IMR-90 (cell line): ENCODE measurements around the gene ANKRD53. TPM values are rescaled to one million over a fixed set of nuclear protein-coding genes. Genes with fewer than 3 reads are reported as not detected.

Source experiments
- ATAC-seq: fragments of 200-7000 bp; cut with Tn5 transposase; 2 replicates; pipeline ENCODE4 v1.9.1; 2020; ENCODE audit warnings: low read depth, mild to moderate bottlenecking, moderate library complexity
- BruUV-seq: library from RNA; stranded (reverse); fragments of 400-500 nt; replicated peaks from 2 replicates; lab custom pipeline; 2021; lab: Mats Ljungman, UMichigan
- CTCF ChIA-PET: fragments of 300-600 bp; formaldehyde crosslinking; extraction: SDS; loops from one replicate; lab custom pipeline; 2021; ENCODE audit warnings: antibody characterized with exemption; lab: Yijun Ruan, JAX
- POLR2A ChIA-PET: fragments of 300-600 bp; sonication (Branson Sonifier 250); formaldehyde crosslinking; loops from one replicate; lab custom pipeline; 2022; ENCODE audit warnings: antibody characterized with exemption; ENCODE audit not compliant: unreplicated experiment; lab: Charles Lee
- DNase-seq: peaks from one replicate; pipeline ENCODE4 v3.0.0; 2013
- H2AFZ ChIP-seq: replicated peaks from 2 replicates; pipeline ENCODE3; 2013; ENCODE audit warnings: low read length, mild to moderate bottlenecking; ENCODE audit not compliant: poor library complexity
- H2AK5ac ChIP-seq: 2 replicates; pipeline ENCODE4 v1.6.1; 2013; ENCODE audit warnings: low read depth, low read length, inconsistent platforms
- H2AK9ac ChIP-seq: replicated peaks from 2 replicates; pipeline ENCODE3; 2013; ENCODE audit warnings: mild to moderate bottlenecking, low read depth, low read length, moderate library complexity; ENCODE audit not compliant: poor library complexity
- H2BK120ac ChIP-seq: 2 replicates; pipeline ENCODE4 v1.6.1; 2013; ENCODE audit warnings: low read depth, low read length, inconsistent platforms
- H2BK15ac ChIP-seq: 3 replicates; pipeline ENCODE4 v1.6.1; 2013; ENCODE audit warnings: low read depth, low read length, inconsistent platforms
- H2BK20ac ChIP-seq: 2 replicates; pipeline ENCODE4 v1.6.1; 2013; ENCODE audit warnings: low read depth, mild to moderate bottlenecking, inconsistent platforms, low read length, moderate library complexity
- H2BK5ac ChIP-seq: 2 replicates; pipeline ENCODE4 v1.6.1; 2013; ENCODE audit warnings: mild to moderate bottlenecking, low read depth, low read length, inconsistent platforms; ENCODE audit not compliant: poor library complexity, severe bottlenecking
- H3K14ac ChIP-seq: replicated peaks from 2 replicates; pipeline ENCODE4 v1.6.1; 2013; ENCODE audit warnings: low read depth, low read length, inconsistent platforms
- H3K18ac ChIP-seq: 2 replicates; pipeline ENCODE4 v1.6.1; 2013; ENCODE audit warnings: low read depth, low read length, control low read depth
- H3K23ac ChIP-seq: 2 replicates; pipeline ENCODE4 v1.6.1; 2013; ENCODE audit warnings: low read depth, low read length, inconsistent platforms
- H3K27ac ChIP-seq: 2 replicates; pipeline ENCODE4 v1.5.1; 2013; ENCODE audit warnings: mild to moderate bottlenecking, control low read depth, low read length; ENCODE audit not compliant: insufficient read depth
- H3K27me3 ChIP-seq: 2 replicates; pipeline ENCODE4 v1.6.1; 2013; ENCODE audit warnings: low read length; ENCODE audit not compliant: control insufficient read depth, insufficient read depth
- H3K36me3 ChIP-seq: 2 replicates; pipeline ENCODE4 v1.6.1; 2013; ENCODE audit warnings: low read length, mixed read lengths; ENCODE audit not compliant: control insufficient read depth, insufficient read depth
- H3K4ac ChIP-seq: 2 replicates; pipeline ENCODE4 v1.6.1; 2013; ENCODE audit warnings: low read depth, low read length, inconsistent platforms
- H3K4me1 ChIP-seq: 2 replicates; pipeline ENCODE4 v1.6.1; 2013; ENCODE audit warnings: low read length, mixed read lengths; ENCODE audit not compliant: control insufficient read depth, insufficient read depth
- H3K4me2 ChIP-seq: 2 replicates; pipeline ENCODE4 v1.6.1; 2013; ENCODE audit warnings: low read depth, mild to moderate bottlenecking, control low read depth, low read length, moderate library complexity
- H3K4me3 ChIP-seq: 2 replicates; pipeline ENCODE4 v1.5.1; 2013; ENCODE audit warnings: low read depth, mild to moderate bottlenecking, control low read depth, low read length, moderate library complexity; ENCODE audit not compliant: insufficient read depth
- H3K56ac ChIP-seq: 2 replicates; pipeline ENCODE4 v1.6.1; 2013; ENCODE audit warnings: low read length, inconsistent platforms; ENCODE audit not compliant: insufficient read depth; ENCODE audit errors: extremely low read depth
- H3K79me1 ChIP-seq, 2 experiments: 2 replicates each; pipeline ENCODE4 v1.6.1; 2013; ENCODE audit warnings: low read length in 2 of 2, inconsistent platforms in 1 of 2, low read depth in 1 of 2
- H3K9ac ChIP-seq: 2 replicates; pipeline ENCODE4 v1.6.1; 2013; ENCODE audit warnings: low read depth, low read length, control low read depth
- H3K9me1 ChIP-seq: 2 replicates; pipeline ENCODE4 v1.6.1; 2013; ENCODE audit warnings: low read length, inconsistent platforms; ENCODE audit not compliant: insufficient read depth
- H3K9me3 ChIP-seq: 2 replicates; pipeline ENCODE4 v1.6.1; 2013; ENCODE audit warnings: low read length; ENCODE audit not compliant: control insufficient read depth, insufficient read depth
- H4K20me1 ChIP-seq: 2 replicates; pipeline ENCODE4 v1.6.1; 2013; ENCODE audit warnings: low read length, inconsistent platforms; ENCODE audit not compliant: insufficient read depth
- H4K5ac ChIP-seq: 2 replicates; pipeline ENCODE4 v1.6.1; 2013; ENCODE audit warnings: mild to moderate bottlenecking, low read depth, low read length, control low read depth
- H4K8ac ChIP-seq, 2 experiments: 2 replicates each; pipeline ENCODE4 v1.6.1; 2013; ENCODE audit warnings: low read depth in 2 of 2, low read length in 2 of 2, control low read depth in 1 of 2, inconsistent platforms in 1 of 2
- H4K91ac ChIP-seq: 2 replicates; pipeline ENCODE4 v1.6.1; 2013; ENCODE audit warnings: low read depth, low read length, inconsistent platforms; ENCODE audit not compliant: insufficient read depth
- BHLHE40 ChIP-seq: fragments of 150-350 bp; IDR thresholded peaks from 2 replicates; pipeline ENCODE4 v1.6.1; 2016; ENCODE audit warnings: mild to moderate bottlenecking, low read depth, low read length
- CEBPB ChIP-seq: IDR thresholded peaks from 2 replicates; pipeline ENCODE4 v1.6.1; 2012; ENCODE audit warnings: low read depth, low read length, improper control_type of control experiment
- CHD1 ChIP-seq: IDR thresholded peaks from 2 replicates; pipeline ENCODE4 v1.6.1; 2012; ENCODE audit warnings: low read depth, low read length, improper control_type of control experiment
- FOS ChIP-seq: fragments of 150-350 bp; IDR thresholded peaks from 2 replicates; pipeline ENCODE4 v1.6.1; 2016; ENCODE audit warnings: low read depth, low read length
- MAFK ChIP-seq: IDR thresholded peaks from 2 replicates; pipeline ENCODE4 v1.6.1; 2012; ENCODE audit warnings: low read depth, low read length, improper control_type of control experiment
- MAZ ChIP-seq: IDR thresholded peaks from 2 replicates; pipeline ENCODE4 v1.6.1; 2012; ENCODE audit warnings: low read depth, mild to moderate bottlenecking, low read length, improper control_type of control experiment, moderate library complexity, borderline replicate concordance
- MXI1 ChIP-seq: IDR thresholded peaks from 2 replicates; pipeline ENCODE4 v1.6.1; 2012; ENCODE audit warnings: low read depth, mild to moderate bottlenecking, low read length, moderate library complexity, borderline replicate concordance
- NFE2L2 ChIP-seq: fragments of 150-350 bp; IDR thresholded peaks from 2 replicates; pipeline ENCODE4 v1.6.1; 2016; ENCODE audit warnings: low read depth, mild to moderate bottlenecking, low read length
- POLR2A ChIP-seq: IDR thresholded peaks from 2 replicates; pipeline ENCODE4 v1.6.1; 2012; ENCODE audit warnings: mild to moderate bottlenecking, low read depth, low read length
- RAD21 ChIP-seq: IDR thresholded peaks from 2 replicates; pipeline ENCODE4 v1.6.1; 2012; ENCODE audit warnings: low read length, improper control_type of control experiment
- RCOR1 ChIP-seq: IDR thresholded peaks from 2 replicates; pipeline ENCODE4 v1.6.1; 2012; ENCODE audit warnings: mild to moderate bottlenecking, low read length, improper control_type of control experiment; ENCODE audit not compliant: insufficient replicate concordance
- RFX5 ChIP-seq: IDR thresholded peaks from 2 replicates; pipeline ENCODE4 v1.8.0; 2012; ENCODE audit warnings: low read depth, mild to moderate bottlenecking, low read length, moderate library complexity
- SMC3 ChIP-seq: fragments of 150-350 bp; IDR thresholded peaks from 2 replicates; pipeline ENCODE4 v1.6.1; 2016; ENCODE audit warnings: low read depth, mild to moderate bottlenecking, antibody characterized with exemption, low read length, moderate library complexity
- USF2 ChIP-seq: fragments of 150-350 bp; IDR thresholded peaks from 2 replicates; pipeline ENCODE4 v1.6.1; 2017; ENCODE audit warnings: mild to moderate bottlenecking, antibody characterized with exemption, low read length, low read depth
- WGBS, 2 experiments: methylation state at CpG; one replicate each; pipeline versions ENCODE4 v1.1.5 to v1.1.7; 2013; ENCODE audit warnings: missing lambda C conversion rate in 2 of 2; ENCODE audit not compliant: insufficient read length in 1 of 2; ENCODE audit errors: extremely low coverage in 2 of 2; 5-methylcytosine and 5-hydroxymethylcytosine counted together
- dilution Hi-C: fragments of 300-500 bp; cut with HindIII; formaldehyde crosslinking; loops from one replicate; pipeline ENCODE4 v1.14.3; 2018; ENCODE audit warnings: low sequenced_read_pairs; ENCODE audit not compliant: unreplicated experiment
- in situ Hi-C: fragments of 300-500 bp; cut with MboI; formaldehyde crosslinking; loops from 3 replicates; pipeline ENCODE4 v1.14.3; 2019; ENCODE audit warnings: low sequenced_read_pairs, inconsistent platforms, mixed read lengths
- intact Hi-C: fragments of 100-400 bp; cut with micrococcal nuclease; formaldehyde crosslinking; loops from 2 replicates; pipeline ENCODE4 v1.10.0; 2022
- polyA plus RNA-seq, 3 experiments: library from polyadenylated mRNA; depleted of rRNA; stranded (reverse); fragments of >200 nt; gene quantifications; 2 replicates each; pipeline ENCODE4 v1.2.3, GENCODE V29; 2012; ENCODE audit warnings: low replicate concordance in 1 of 3
- total RNA-seq: library from RNA; depleted of rRNA; stranded (reverse); fragments of >200 nt; gene quantifications from 2 replicates; pipeline ENCODE4 v1.2.3, GENCODE V29; 2012
- TF ChIP-seq, protein P1 (sequence below): fragments of 150-350 bp; IDR thresholded peaks from 2 replicates; pipeline ENCODE4 v1.6.1; 2016; ENCODE audit warnings: low read depth, mild to moderate bottlenecking, low read length, moderate library complexity, borderline replicate concordance
- TF ChIP-seq, protein P2 (sequence below): conservative IDR thresholded peaks from 2 replicates; pipeline ENCODE4 v1.5.1; 2012; ENCODE audit warnings: mild to moderate bottlenecking, low read depth, low read length, improper control_type of control experiment

The ANKRD53 gene
- total and polyA plus RNA-seq, 2 of the 4 experiments (the other 2 are of a cell fraction) = 0.54 to 1.0 TPM

- Histone ChIP-seq H2BK120ac (no peak overlapping the region), H3K9me1 (no peaks in the 10 kb centered on the region), H3K9ac (no peak overlapping the region), H3K27ac (no peak overlapping the region), H3K14ac (no peak overlapping the region), H3K4me2 (no peak overlapping the region), H4K20me1 (peaks cover 10% of the 10 kb centered on the region), H3K79me1 (peaks cover 5 to 12% of the 10 kb centered on the region in 2 experiments), H2BK15ac (no peak overlapping the region), H3K36me3 (peaks cover 48% of the 10 kb centered on the region), H3K56ac (no peak overlapping the region), H3K23ac (no peak overlapping the region), H3K9me3 (no peaks in the 10 kb centered on the region), H3K18ac (no peak overlapping the region), H3K4me1 (no peaks in the 10 kb centered on the region), H2AFZ (no peak overlapping the region), H2BK20ac (no peak overlapping the region), H3K4ac (no peak overlapping the region), H4K8ac (no peak overlapping the region), H2AK5ac (no peak overlapping the region), H3K27me3 (no peaks in the 10 kb centered on the region), H3K4me3 (no peak overlapping the region), H4K5ac (no peak overlapping the region), H4K91ac (no peak overlapping the region), H2AK9ac (no peak overlapping the region), H2BK5ac (no peak overlapping the region)
- TSS peak; percentile 67 for BruUV-seq
- intact Hi-C loops = no loop called here
- ATAC-seq = no peak
- no peak for DNase-seq
- POLR2A ChIA-PET = no interaction called here
- WGBS, 2 experiments = no CpG with 5 or more reads among the region's 1 CpG
- in situ Hi-C loops = loop anchor here (10.0 kb wide), 1 partner anchor 693 kb away; the partner anchor contains the start of gene SNRPG
- TF ChIP-seq RFX5 = no peak
- TF ChIP-seq, protein P1, sequence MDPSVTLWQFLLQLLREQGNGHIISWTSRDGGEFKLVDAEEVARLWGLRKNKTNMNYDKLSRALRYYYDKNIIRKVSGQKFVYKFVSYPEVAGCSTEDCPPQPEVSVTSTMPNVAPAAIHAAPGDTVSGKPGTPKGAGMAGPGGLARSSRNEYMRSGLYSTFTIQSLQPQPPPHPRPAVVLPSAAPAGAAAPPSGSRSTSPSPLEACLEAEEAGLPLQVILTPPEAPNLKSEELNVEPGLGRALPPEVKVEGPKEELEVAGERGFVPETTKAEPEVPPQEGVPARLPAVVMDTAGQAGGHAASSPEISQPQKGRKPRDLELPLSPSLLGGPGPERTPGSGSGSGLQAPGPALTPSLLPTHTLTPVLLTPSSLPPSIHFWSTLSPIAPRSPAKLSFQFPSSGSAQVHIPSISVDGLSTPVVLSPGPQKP = no peak
- TF ChIP-seq CEBPB = no peak
- no peak for TF ChIP-seq MAZ
- no peak for TF ChIP-seq RAD21
- no peak for TF ChIP-seq POLR2A
- TF ChIP-seq, protein P2, sequence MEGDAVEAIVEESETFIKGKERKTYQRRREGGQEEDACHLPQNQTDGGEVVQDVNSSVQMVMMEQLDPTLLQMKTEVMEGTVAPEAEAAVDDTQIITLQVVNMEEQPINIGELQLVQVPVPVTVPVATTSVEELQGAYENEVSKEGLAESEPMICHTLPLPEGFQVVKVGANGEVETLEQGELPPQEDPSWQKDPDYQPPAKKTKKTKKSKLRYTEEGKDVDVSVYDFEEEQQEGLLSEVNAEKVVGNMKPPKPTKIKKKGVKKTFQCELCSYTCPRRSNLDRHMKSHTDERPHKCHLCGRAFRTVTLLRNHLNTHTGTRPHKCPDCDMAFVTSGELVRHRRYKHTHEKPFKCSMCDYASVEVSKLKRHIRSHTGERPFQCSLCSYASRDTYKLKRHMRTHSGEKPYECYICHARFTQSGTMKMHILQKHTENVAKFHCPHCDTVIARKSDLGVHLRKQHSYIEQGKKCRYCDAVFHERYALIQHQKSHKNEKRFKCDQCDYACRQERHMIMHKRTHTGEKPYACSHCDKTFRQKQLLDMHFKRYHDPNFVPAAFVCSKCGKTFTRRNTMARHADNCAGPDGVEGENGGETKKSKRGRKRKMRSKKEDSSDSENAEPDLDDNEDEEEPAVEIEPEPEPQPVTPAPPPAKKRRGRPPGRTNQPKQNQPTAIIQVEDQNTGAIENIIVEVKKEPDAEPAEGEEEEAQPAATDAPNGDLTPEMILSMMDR = no peak
- TF ChIP-seq BHLHE40 = no peak
- TF ChIP-seq SMC3 = no peak
- no peak for TF ChIP-seq NFE2L2
- no peak for TF ChIP-seq CHD1
- TF ChIP-seq FOS = no peak
- TF ChIP-seq MAFK = no peak
- no peak for TF ChIP-seq MXI1
- no peak for TF ChIP-seq RCOR1
- no peak for TF ChIP-seq USF2
- CTCF ChIA-PET = no interaction called here
- dilution Hi-C loops = no loop called here
Observed at GRCh38 chr2:70987386-70987785, 9.0 kb downstream of the ANKRD53 start.
